HUES64 (cell line): Measurements from ENCODE around the gene WDR90.
"Not testable (repeated sequence)": the region's sequence is repeated elsewhere in the genome, so short reads cannot be mapped to it uniquely, and the experiment has no call there.

Experiments used
- H3K27ac ChIP-seq: 2 replicates; pipeline ENCODE4 v1.7.0; 2013; ENCODE audit warnings: low read depth, low read length, inconsistent platforms
- H3K27me3 ChIP-seq: 2 replicates; pipeline ENCODE4 v1.6.1; 2013; ENCODE audit warnings: mild to moderate bottlenecking, low read length; ENCODE audit not compliant: insufficient read depth
- H3K36me3 ChIP-seq: 2 replicates; pipeline ENCODE4 v1.6.1; 2013; ENCODE audit warnings: mild to moderate bottlenecking, low read length; ENCODE audit not compliant: insufficient read depth
- H3K4me1 ChIP-seq: 2 replicates; pipeline ENCODE4 v1.6.1; 2013; ENCODE audit warnings: mild to moderate bottlenecking, low read length, moderate library complexity; ENCODE audit not compliant: insufficient read depth
- H3K4me3 ChIP-seq: 2 replicates; pipeline ENCODE4 v1.5.1; 2013; ENCODE audit warnings: mild to moderate bottlenecking, low read length, moderate library complexity
- H3K9ac ChIP-seq: 2 replicates; pipeline ENCODE4 v1.6.1; 2013; ENCODE audit warnings: mild to moderate bottlenecking, low read depth, low read length
- H3K9me3 ChIP-seq: 2 replicates; pipeline ENCODE4 v1.6.1; 2013; ENCODE audit warnings: low read depth, low read length; ENCODE audit not compliant: insufficient read depth
- WGBS: fragments of 150-250, 120-280 bp; methylation state at CpG from one replicate; pipeline ENCODE4 v1.1.7; 2013; ENCODE audit warnings: missing lambda C conversion rate; 5-methylcytosine and 5-hydroxymethylcytosine counted together

The WDR90 gene

GRCh38 chr16:684961-685696, 36.0 kb downstream of the WDR90 start:
- H3K27me3 ChIP-seq, result no peaks in the 10 kb centered on the region
- H3K9ac ChIP-seq, result no peak overlapping the region
- peaks cover 40% of the 10 kb centered on the region for H3K36me3 ChIP-seq
- WGBS, result 95% methylated on average over 61 of the region's 61 CpGs
- H3K4me3 ChIP-seq, result no peak overlapping the region
- H3K4me1 ChIP-seq, result peaks cover 10% of the 10 kb centered on the region; the same call in 1 of the 2 replicates
- H3K9me3 ChIP-seq, result no peaks in the 10 kb centered on the region
- no peak overlapping the region for H3K27ac ChIP-seq

- no peak overlapping the region for H3K27ac ChIP-seq
- WGBS, result 84% methylated on average over 10 of the region's 10 CpGs
- H3K4me1 ChIP-seq, result peaks cover 10% of the 10 kb centered on the region; the same call in 1 of the 2 replicates
- H3K9ac ChIP-seq, result no peak overlapping the region
- H3K36me3 ChIP-seq, result peaks cover 40% of the 10 kb centered on the region
- H3K27me3 ChIP-seq, result peaks cover 3% of the 10 kb centered on the region
- H3K4me3 ChIP-seq, result no peak overlapping the region
- H3K9me3 ChIP-seq, result no peaks in the 10 kb centered on the region
These were observed 36.8 kb downstream of the WDR90 start for GRCh38 chr16:685967-686366.

- Histone ChIP-seq H3K9me3 (no peaks in the 10 kb centered on the region), H3K9ac (no peak overlapping the region), H3K36me3 (peaks cover 35% of the 10 kb centered on the region), H3K4me3 (no peak overlapping the region), H3K27ac (no peak overlapping the region), H3K4me1 (peaks cover 5% of the 10 kb centered on the region; the same call in 1 of the 2 replicates), H3K27me3 (peaks cover 7% of the 10 kb centered on the region)
- WGBS, result 96% methylated on average over 51 of the region's 51 CpGs
These were observed 37.5 kb downstream of the WDR90 start for GRCh38 chr16:686459-687260.

GRCh38 chr16:687499-687898, 38.3 kb downstream of the WDR90 start:
- no peaks in the 10 kb centered on the region for H3K9me3 ChIP-seq
- peaks cover 15% of the 10 kb centered on the region for H3K27me3 ChIP-seq
- H3K36me3 ChIP-seq, result peaks cover 27% of the 10 kb centered on the region
- no peak overlapping the region for H3K9ac ChIP-seq
- WGBS, result 93% methylated on average over 19 of the region's 19 CpGs
- H3K4me3 ChIP-seq, result no peak overlapping the region
- H3K4me1 ChIP-seq, result peaks cover 5% of the 10 kb centered on the region; the same call in 1 of the 2 replicates
- H3K27ac ChIP-seq, result no peak overlapping the region

- no peaks in the 10 kb centered on the region for H3K4me1 ChIP-seq
- H3K4me3 ChIP-seq, result peak overlapping the region; percentile 73
- H3K9me3 ChIP-seq, result no peaks in the 10 kb centered on the region
- H3K36me3 ChIP-seq, result peaks cover 19% of the 10 kb centered on the region
- peak overlapping the region; percentile 78 for H3K9ac ChIP-seq
- peak overlapping the region; percentile 72; the same call in 1 of the 2 replicates for H3K27ac ChIP-seq
- WGBS, result 90% methylated on average over 26 of the region's 26 CpGs
- peaks cover 34% of the 10 kb centered on the region for H3K27me3 ChIP-seq
These were observed 40.2 kb downstream of the WDR90 start for GRCh38 chr16:689175-689897.

- H3K9ac ChIP-seq, H3K4me1 ChIP-seq, H3K27ac ChIP-seq, H3K9me3 ChIP-seq, H3K4me3 ChIP-seq: not testable (repeated sequence)
- H3K27me3 ChIP-seq, result peaks cover 52% of the 10 kb centered on the region
- WGBS, result 91% methylated on average over 16 of the region's 16 CpGs
- peaks cover 12% of the 10 kb centered on the region for H3K36me3 ChIP-seq
These were observed 42.1 kb downstream of the WDR90 start for GRCh38 chr16:691242-691641.

- 81% methylated on average over 6 of the region's 10 CpGs for WGBS
- Histone ChIP-seq H3K27ac (no peak overlapping the region), H3K36me3 (no peaks in the 10 kb centered on the region), H3K4me1 (no peaks in the 10 kb centered on the region), H3K9ac (no peak overlapping the region), H3K27me3 (peaks cover 64% of the 10 kb centered on the region), H3K9me3 (no peaks in the 10 kb centered on the region), H3K4me3 (no peak overlapping the region)
These were observed 43.4 kb downstream of the WDR90 start for GRCh38 chr16:692356-693108.

GRCh38 chr16:693364-693763, 44.2 kb downstream of the WDR90 start:
- peak overlapping the region; percentile 56 for H3K4me3 ChIP-seq
- no peak overlapping the region for H3K27ac ChIP-seq
- 34% methylated on average over 22 of the region's 22 CpGs for WGBS
- H3K9ac ChIP-seq, result no peak overlapping the region; the same call in 1 of the 2 replicates
- peaks cover 71% of the 10 kb centered on the region for H3K27me3 ChIP-seq
- no peaks in the 10 kb centered on the region for H3K9me3 ChIP-seq
- no peaks in the 10 kb centered on the region for H3K4me1 ChIP-seq
- no peaks in the 10 kb centered on the region for H3K36me3 ChIP-seq

- Histone ChIP-seq H3K4me3 (peak overlapping the region; percentile 56), H3K36me3 (no peaks in the 10 kb centered on the region), H3K9ac (no peak overlapping the region; the same call in 1 of the 2 replicates), H3K27ac (no peak overlapping the region), H3K27me3 (peaks cover 75% of the 10 kb centered on the region), H3K9me3 (no peaks in the 10 kb centered on the region), H3K4me1 (no peaks in the 10 kb centered on the region)
- WGBS, result 4% methylated on average over 37 of the region's 37 CpGs
These were observed 44.6 kb downstream of the WDR90 start for GRCh38 chr16:693766-694165.

GRCh38 chr16:694187-694862, 45.2 kb downstream of the WDR90 start:
- Histone ChIP-seq H3K27ac (no peak overlapping the region), H3K9me3 (no peaks in the 10 kb centered on the region), H3K4me3 (peak overlapping the region; percentile 56), H3K27me3 (peaks cover 81% of the 10 kb centered on the region), H3K9ac (no peak overlapping the region), H3K4me1 (no peaks in the 10 kb centered on the region), H3K36me3 (no peaks in the 10 kb centered on the region)
- WGBS, result 3% methylated on average over 64 of the region's 64 CpGs
